ENCODE data around the gene CISD1.

DNA sequence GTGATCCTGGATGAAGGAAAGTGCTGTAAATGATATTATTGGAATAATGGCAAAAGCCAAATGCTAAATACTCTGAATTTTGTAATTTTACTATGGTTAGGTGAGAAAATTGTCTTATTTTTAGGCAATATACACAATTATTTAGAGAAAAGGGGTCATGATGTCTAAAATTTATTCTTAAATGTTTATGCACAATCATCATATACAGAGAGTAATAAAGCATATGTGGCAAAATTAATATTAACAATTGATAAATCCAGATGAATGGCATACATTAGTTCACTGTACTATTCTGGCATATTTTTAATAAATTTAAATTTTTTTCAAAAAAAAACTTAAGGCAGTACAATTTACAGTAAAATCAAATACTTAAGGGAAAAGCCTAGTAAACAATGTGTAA, 8.6 kb upstream of the CISD1 start:
- TF ChIP-seq, protein P1, sequence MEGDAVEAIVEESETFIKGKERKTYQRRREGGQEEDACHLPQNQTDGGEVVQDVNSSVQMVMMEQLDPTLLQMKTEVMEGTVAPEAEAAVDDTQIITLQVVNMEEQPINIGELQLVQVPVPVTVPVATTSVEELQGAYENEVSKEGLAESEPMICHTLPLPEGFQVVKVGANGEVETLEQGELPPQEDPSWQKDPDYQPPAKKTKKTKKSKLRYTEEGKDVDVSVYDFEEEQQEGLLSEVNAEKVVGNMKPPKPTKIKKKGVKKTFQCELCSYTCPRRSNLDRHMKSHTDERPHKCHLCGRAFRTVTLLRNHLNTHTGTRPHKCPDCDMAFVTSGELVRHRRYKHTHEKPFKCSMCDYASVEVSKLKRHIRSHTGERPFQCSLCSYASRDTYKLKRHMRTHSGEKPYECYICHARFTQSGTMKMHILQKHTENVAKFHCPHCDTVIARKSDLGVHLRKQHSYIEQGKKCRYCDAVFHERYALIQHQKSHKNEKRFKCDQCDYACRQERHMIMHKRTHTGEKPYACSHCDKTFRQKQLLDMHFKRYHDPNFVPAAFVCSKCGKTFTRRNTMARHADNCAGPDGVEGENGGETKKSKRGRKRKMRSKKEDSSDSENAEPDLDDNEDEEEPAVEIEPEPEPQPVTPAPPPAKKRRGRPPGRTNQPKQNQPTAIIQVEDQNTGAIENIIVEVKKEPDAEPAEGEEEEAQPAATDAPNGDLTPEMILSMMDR (IDR thresholded peaks at IDR 0.05) = no peak
- no peak for TF ChIP-seq POLR2A (IDR thresholded peaks at IDR 0.05)

Measured in right lobe of liver (tissue), 4 donors.